HG03342 (cell line): Measurements from ENCODE around the gene ELP5.

Experiments used
- ATAC-seq: cut with Tn5 transposase; IDR thresholded peaks from one replicate; pipeline ENCODE4 v1.9.1; 2021; ENCODE audit warnings: mild to moderate bottlenecking, moderate library complexity; ENCODE audit not compliant: unreplicated experiment

ELP5 gene

GRCh38 chr17:7252176-7253043 is at the start of gene ELP5:
Gene ELP5, plus strand, starts transcription at chr17:7252215. Its CDS starts 336 bp downstream, at chr17:7252551.
- peak; percentile 49 for ATAC-seq

- no peak for ATAC-seq
Observed at GRCh38 chr17:7203391-7203790, 48.6 kb upstream of the ELP5 start.

- ATAC-seq: no peak
Observed at GRCh38 chr17:7204336-7204735, 47.7 kb upstream of the ELP5 start.

- ATAC-seq: peak; percentile 76
Observed at GRCh38 chr17:7204828-7205461, 47.1 kb upstream of the ELP5 start.

- no peak for ATAC-seq
Observed at GRCh38 chr17:7205561-7205960, 46.5 kb upstream of the ELP5 start.

- no peak for ATAC-seq
Observed at GRCh38 chr17:7207120-7208001, 44.7 kb upstream of the ELP5 start.

- ATAC-seq: no peak
Observed at GRCh38 chr17:7208027-7208571, 43.9 kb upstream of the ELP5 start.

- no peak for ATAC-seq
Observed at GRCh38 chr17:7208754-7209460, 43.1 kb upstream of the ELP5 start.

GRCh38 chr17:7211491-7212273 is 40.3 kb upstream of the ELP5 start:
- ATAC-seq: no peak

- peak; percentile 4 for ATAC-seq
Observed at GRCh38 chr17:7213895-7214299, 38.1 kb upstream of the ELP5 start.

- peak; percentile 72 for ATAC-seq
Observed at GRCh38 chr17:7214300-7215135, 37.5 kb upstream of the ELP5 start.

- ATAC-seq: no peak
Observed at GRCh38 chr17:7215136-7215638, 36.8 kb upstream of the ELP5 start.

GRCh38 chr17:7215652-7216180 is 36.3 kb upstream of the ELP5 start:
- no peak for ATAC-seq

- no peak for ATAC-seq
Observed at GRCh38 chr17:7216242-7217112, 35.5 kb upstream of the ELP5 start.

GRCh38 chr17:7217113-7217987 is 34.7 kb upstream of the ELP5 start:
- no peak for ATAC-seq

GRCh38 chr17:7218166-7218565 is 33.8 kb upstream of the ELP5 start:
- ATAC-seq: no peak
